ENCODE results near the gene SHE. TPM values are rescaled to one million over a fixed set of nuclear protein-coding genes. Genes with fewer than 3 reads are reported as not detected.

Gene SHE
- total and polyA plus RNA-seq, 2 donors (not counting 3 experiments of a cell fraction or from before 2014, with no cell fraction given): 30.1 to 52.7 TPM

DNA sequence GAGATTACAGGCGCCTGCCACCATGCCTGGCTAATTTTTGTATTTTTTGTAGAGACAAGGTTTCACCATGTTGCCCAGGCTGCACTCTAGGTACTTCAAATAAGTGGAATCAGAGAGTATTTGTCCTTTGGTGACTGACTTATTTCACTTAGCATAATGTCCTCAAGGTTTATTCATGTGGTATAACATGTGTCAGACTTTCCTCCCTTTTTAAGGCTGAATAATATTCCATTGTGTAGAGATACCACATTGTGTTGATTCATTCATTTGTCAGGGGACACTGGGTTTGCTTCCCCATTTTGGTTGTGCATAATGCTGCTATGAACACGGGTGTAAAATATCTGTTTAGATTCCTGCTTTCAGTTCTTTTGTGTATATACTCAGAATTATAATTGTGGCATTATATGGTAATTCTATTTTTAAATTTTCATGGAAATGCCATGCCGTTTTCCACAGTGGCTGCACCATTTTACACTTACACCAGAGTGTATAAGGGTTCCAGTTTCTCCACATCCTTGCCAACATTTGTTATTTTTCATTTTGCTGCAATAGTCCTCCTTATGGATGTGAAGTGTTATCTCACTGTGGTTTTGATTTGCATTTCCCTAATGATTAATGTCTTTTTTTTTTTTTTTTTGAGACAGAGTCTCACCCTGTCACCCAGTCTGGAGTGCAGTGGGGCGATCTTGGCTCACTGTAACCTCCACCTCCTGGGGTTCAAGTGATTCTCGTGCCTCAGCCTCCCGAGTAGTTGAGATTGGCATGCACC is 62.0 kb downstream of the SHE start:
- intact Hi-C loops (cut with micrococcal nuclease): no loop called here
- H4K20me1 ChIP-seq (replicated peaks; ENCODE audit: control insufficient read depth, extremely low read depth, insufficient read depth, low read length): no peaks in the 10 kb centered on the region
- no peak overlapping the region for H3K27ac ChIP-seq (ENCODE audit: insufficient read depth, low read depth, low read length)
- dilution Hi-C loops (cut with MboI; ENCODE audit: extremely low pct_ligation_motif_present, low sequenced_read_pairs): no loop called here
- no peak overlapping the region for H2AFZ ChIP-seq (ENCODE audit: low read depth, low read length)
- CTCF ChIA-PET: interaction anchor here (1.7 kb wide), 1 partner anchor 16 kb away, joined by 4 read pairs; no protein-coding TSS in a partner anchor
- H3K4me1 ChIP-seq (ENCODE audit: control insufficient read depth, extremely low read depth, insufficient read depth, low read length): peaks cover 7% of the 10 kb centered on the region
- H3K36me3 ChIP-seq (ENCODE audit: control insufficient read depth in 2 of 2, extremely low read depth in 1 of 2, insufficient read depth in 2 of 2, low read length in 2 of 2): no peaks in the 10 kb centered on the region
- DNase-seq (ENCODE audit: low read depth, low spot score) (no peak), FAIRE-seq (no peak)
- H3K27me3 ChIP-seq (ENCODE audit: control insufficient read depth in 2 of 2, insufficient read depth in 2 of 2, low read length in 2 of 2): no peaks in the 10 kb centered on the region
- BruUV-seq (replicated peaks): no TSS peak
- no peak overlapping the region for H3K9ac ChIP-seq (replicated peaks; ENCODE audit: extremely low read depth, insufficient read depth, low read length)
- H3K4me3 ChIP-seq (replicated peaks in 1 of 3; ENCODE audit: insufficient read depth in 1 of 3, low read depth in 1 of 3, low read length in 3 of 3): no peak overlapping the region
- no peak overlapping the region for H3K4me2 ChIP-seq (ENCODE audit: insufficient read depth, low read length)
- no peaks in the 10 kb centered on the region for H3K79me2 ChIP-seq (ENCODE audit: control insufficient read depth, insufficient read depth, low read length)
- no peak for TF ChIP-seq POLR2AphosphoS5 (IDR thresholded peaks at IDR 0.05; ENCODE audit: insufficient read depth, low read depth, low read length)
- TF ChIP-seq, protein P1, sequence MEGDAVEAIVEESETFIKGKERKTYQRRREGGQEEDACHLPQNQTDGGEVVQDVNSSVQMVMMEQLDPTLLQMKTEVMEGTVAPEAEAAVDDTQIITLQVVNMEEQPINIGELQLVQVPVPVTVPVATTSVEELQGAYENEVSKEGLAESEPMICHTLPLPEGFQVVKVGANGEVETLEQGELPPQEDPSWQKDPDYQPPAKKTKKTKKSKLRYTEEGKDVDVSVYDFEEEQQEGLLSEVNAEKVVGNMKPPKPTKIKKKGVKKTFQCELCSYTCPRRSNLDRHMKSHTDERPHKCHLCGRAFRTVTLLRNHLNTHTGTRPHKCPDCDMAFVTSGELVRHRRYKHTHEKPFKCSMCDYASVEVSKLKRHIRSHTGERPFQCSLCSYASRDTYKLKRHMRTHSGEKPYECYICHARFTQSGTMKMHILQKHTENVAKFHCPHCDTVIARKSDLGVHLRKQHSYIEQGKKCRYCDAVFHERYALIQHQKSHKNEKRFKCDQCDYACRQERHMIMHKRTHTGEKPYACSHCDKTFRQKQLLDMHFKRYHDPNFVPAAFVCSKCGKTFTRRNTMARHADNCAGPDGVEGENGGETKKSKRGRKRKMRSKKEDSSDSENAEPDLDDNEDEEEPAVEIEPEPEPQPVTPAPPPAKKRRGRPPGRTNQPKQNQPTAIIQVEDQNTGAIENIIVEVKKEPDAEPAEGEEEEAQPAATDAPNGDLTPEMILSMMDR (IDR thresholded peaks at IDR 0.05; ENCODE audit: extremely low read depth in 1 of 2, insufficient read depth in 1 of 2, low read depth in 1 of 2, low read length in 2 of 2): no peak
- TF ChIP-seq FOS (IDR thresholded peaks at IDR 0.05; ENCODE audit: borderline replicate concordance, insufficient read depth, low read length): no peak
- no peak for TF ChIP-seq EZH2 (IDR thresholded peaks at IDR 0.05; ENCODE audit: borderline replicate concordance, low read depth, low read length, severe bottlenecking)
- TF ChIP-seq GATA2 (IDR thresholded peaks at IDR 0.05; ENCODE audit: insufficient read depth, insufficient read length, low read depth, low read length): no peak
- TF ChIP-seq POLR2A (IDR thresholded peaks at IDR 0.05; ENCODE audit: low read depth, low read length): no peak
- TF ChIP-seq, protein P2, sequence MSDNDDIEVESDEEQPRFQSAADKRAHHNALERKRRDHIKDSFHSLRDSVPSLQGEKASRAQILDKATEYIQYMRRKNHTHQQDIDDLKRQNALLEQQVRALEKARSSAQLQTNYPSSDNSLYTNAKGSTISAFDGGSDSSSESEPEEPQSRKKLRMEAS (IDR thresholded peaks at IDR 0.05; ENCODE audit: insufficient read depth, insufficient read length): no peak
- no peak for TF ChIP-seq MYC (IDR thresholded peaks at IDR 0.05; ENCODE audit: low read depth, low read length)
- TF ChIP-seq JUN (IDR thresholded peaks at IDR 0.05; ENCODE audit: borderline replicate concordance, insufficient read depth, insufficient read length, low read depth): no peak
- H3K9me1 ChIP-seq (replicated peaks; ENCODE audit: control insufficient read depth, extremely low read depth, insufficient read depth, low read length): no peaks in the 10 kb centered on the region
- no peaks in the 10 kb centered on the region for H3K9me3 ChIP-seq (replicated peaks; ENCODE audit: control insufficient read depth, insufficient read depth, low read length)
- POLR2A ChIA-PET: no interaction called here
